Measurements from ENCODE around the gene TMEM19. TPM values are rescaled to one million over a fixed set of nuclear protein-coding genes. Genes with fewer than 3 reads are reported as not detected.

Gene TMEM19
- total and polyA plus RNA-seq, 2 of the 8 experiments (the other 6 are each of a cell fraction or from before 2014, with no cell fraction given), result 12.6 to 19.1 TPM

- no peak overlapping the region for H3K4me3 ChIP-seq (ENCODE audit: extremely low read depth in 1 of 4, insufficient read depth in 2 of 4, low read depth in 3 of 4, low read length in 4 of 4)
- H3K23me2 ChIP-seq (ENCODE audit: low read depth, low read length), result no peaks in the 10 kb centered on the region
- no peak overlapping the region for H3K56ac ChIP-seq (replicated peaks; ENCODE audit: insufficient read length, low read depth, low read length)
- 89% methylated on average over 1 of the region's 1 CpG; no CpG with 5 or more reads in 1 of the 2 experiments for WGBS, 2 experiments (ENCODE audit: extremely low coverage in 1 of 2, insufficient coverage in 1 of 2, insufficient read length in 1 of 2, insufficient replicate concordance in 2 of 2, low coverage in 1 of 2, low lambda C conversion rate in 2 of 2, missing lambda C conversion rate in 1 of 2)
- H3K79me2 ChIP-seq (ENCODE audit: control insufficient read depth in 1 of 2, insufficient read depth in 2 of 2, low read length in 2 of 2), result peaks cover 0 to 79% of the 10 kb centered on the region in 2 experiments; a peak in 2 of 4 replicates
- DNase-seq (ENCODE audit: low read depth in 1 of 2, low spot score in 2 of 2) (no peak), FAIRE-seq (no peak)
- H3K4me2 ChIP-seq (ENCODE audit: insufficient read depth in 1 of 2, low read depth in 2 of 2, low read length in 2 of 2), result no peak overlapping the region
- H2BK15ac ChIP-seq (ENCODE audit: low read length), result no peak overlapping the region
- no peak overlapping the region for H2BK12ac ChIP-seq (ENCODE audit: low read depth, low read length)
- H4K91ac ChIP-seq (replicated peaks; ENCODE audit: insufficient read length, low read length), result no peak overlapping the region
- ChIA-PET POLR2A (ENCODE audit: partially characterized antibody) (no interaction called here), CTCF (ENCODE audit: partially characterized antibody) (no interaction called here)
- no peak for TF ChIP-seq CREB1 (IDR thresholded peaks at IDR 0.05)
- TF ChIP-seq PHF8 (conservative IDR thresholded peaks at IDR 0.05; ENCODE audit: low read depth, low read length), result no peak
- TF ChIP-seq SP2 (IDR thresholded peaks at IDR 0.05; ENCODE audit: low read length), result no peak
- no peak for TF ChIP-seq RXRA (IDR thresholded peaks at IDR 0.05; ENCODE audit: insufficient read depth, low read depth, low read length)
- H2BK5ac ChIP-seq (ENCODE audit: low read depth, low read length), result no peak overlapping the region
- H2AK5ac ChIP-seq (ENCODE audit: low read depth, low read length), result no peak overlapping the region
- no peak overlapping the region for H3K9ac ChIP-seq (replicated peaks in 1 of 4; ENCODE audit: extremely low read depth in 1 of 4, low read depth in 3 of 4, low read length in 3 of 4)
- H3K14ac ChIP-seq (ENCODE audit: insufficient read length), result no peak overlapping the region
- no peak overlapping the region for H4K8ac ChIP-seq (ENCODE audit: extremely low read depth, insufficient read depth, low read length)
- peaks cover 0 to 2% of the 10 kb centered on the region in 2 experiments for H4K20me1 ChIP-seq (replicated peaks in 1 of 2; ENCODE audit: control insufficient read depth in 1 of 2, insufficient read depth in 2 of 2, low read length in 2 of 2)
- no peak overlapping the region for H3K23ac ChIP-seq (ENCODE audit: insufficient read length)
- no peak overlapping the region for H2BK120ac ChIP-seq (replicated peaks; ENCODE audit: low read depth, low read length)
- no peaks in the 10 kb centered on the region for H3K4me1 ChIP-seq (replicated peaks in 1 of 4; ENCODE audit: control insufficient read depth in 3 of 4, insufficient read depth in 4 of 4, low read length in 3 of 4)
- no peak overlapping the region for H4K5ac ChIP-seq (ENCODE audit: insufficient read length, low read depth, low read length)
- no peak overlapping the region for H2AFZ ChIP-seq (ENCODE audit: low read length)
- peaks cover 8 to 64% (median 29%) of the 10 kb centered on the region in 4 experiments; a peak in 7 of 8 replicates for H3K36me3 ChIP-seq (ENCODE audit: control insufficient read depth in 2 of 4, insufficient read depth in 4 of 4, low read length in 3 of 4)
- no peak overlapping the region for H2BK20ac ChIP-seq (ENCODE audit: low read length)
- no peak overlapping the region for H3K18ac ChIP-seq (ENCODE audit: extremely low read depth, low read length)
- H3K79me1 ChIP-seq (ENCODE audit: low read depth, low read length), result no peaks in the 10 kb centered on the region
- no peak overlapping the region for H3K4ac ChIP-seq (replicated peaks; ENCODE audit: insufficient read length, low read depth, low read length)
- no peaks in the 10 kb centered on the region; a peak in 1 of 4 replicates for H3K9me3 ChIP-seq (ENCODE audit: insufficient read depth in 2 of 2, low read depth in 1 of 2, low read length in 1 of 2)
- no peak overlapping the region for H3K27ac ChIP-seq (ENCODE audit: low read depth, low read length)
- no peaks in the 10 kb centered on the region for H3K27me3 ChIP-seq (replicated peaks in 1 of 4; ENCODE audit: control insufficient read depth in 3 of 4, extremely low read depth in 1 of 4, insufficient read depth in 3 of 4, low read length in 3 of 4)
Observed at GRCh38 chr12:71655495-71655894, 30.4 kb upstream of the TMEM19 start.

Data from H1 (cell line).